Heart left ventricle (tissue), 13 donors: ENCODE data around the gene AJAP1.

ENCODE experiments used
- POLR2A ChIP-seq, 2 donors: fragments of 450-650 bp; IDR thresholded peaks; one replicate each; pipeline ENCODE4 v1.6.1; 2017; ENCODE audit warnings: antibody characterized with exemption in 2 of 2, mild to moderate bottlenecking in 2 of 2, moderate library complexity in 2 of 2
- TF ChIP-seq, protein P1 (sequence below), 12 donors: fragments of 200-600 bp; sonication (generic) in 4 of 12; IDR thresholded peaks; one replicate each; pipeline versions ENCODE4 v1.5.0 to v1.8.0; 2018 to 2022; ENCODE audit warnings: antibody characterized with exemption in 12 of 12, mild to moderate bottlenecking in 5 of 12
- donor health status: ischemic (EF 13 %, LVEDD 7.1; RV severe dilation, severe dysfunction).
- donor health status: DM: no; HTN: yes; CAD: no.
- donor health status: DM: no; HTN: no; CAD: no.
- donor health status: ischemic (EF 25% LVEDD 6.9; RV normal size, moderate dysfunction).
- donor health status: ischemic (EF 25% LVEDD 5.7; RV mildly dilated, moderate dysfunction).
- donor health status: ischemic (EF 35%, LVEDD 5.7; RV mildly dilated, moderate dysfunction).
- donor health status: nonischemic (EF 11% LVEDD 7.7; RV severe dilation, severe dysfunction).
- donor health status: DM: yes; HTN: yes; CAD: no.
- donor health status: PGD.
- donor health status: ischemic (EF 29% LVEDD 5.4; RV normal size, mild dysfunction).
- donor health status: nonischemic (EF 23%, LVEDD 6.1; RV moderate dilation, normal function).

DNA sequence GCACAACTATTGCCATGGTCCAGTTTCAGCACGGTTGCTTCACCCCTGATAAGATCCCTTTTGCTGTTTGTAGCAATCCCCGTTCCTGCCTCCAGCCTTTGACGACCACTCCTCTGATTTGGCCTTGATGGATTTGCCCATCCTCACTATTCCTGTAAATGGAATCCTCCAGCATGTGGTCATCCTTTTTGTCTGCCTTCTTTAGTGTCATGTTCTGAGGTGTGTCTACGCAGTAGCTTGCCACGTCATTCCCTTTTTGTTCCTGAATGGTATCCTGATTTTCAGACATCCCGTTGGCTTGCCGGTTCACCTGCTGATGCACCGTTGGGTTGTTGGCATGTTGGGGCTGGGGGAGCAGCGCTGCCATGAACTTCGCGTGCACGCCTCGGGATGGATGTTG, 7.8 kb downstream of the AJAP1 start:
- TF ChIP-seq POLR2A (IDR thresholded peaks at IDR 0.05), result no peak
- TF ChIP-seq, protein P1, sequence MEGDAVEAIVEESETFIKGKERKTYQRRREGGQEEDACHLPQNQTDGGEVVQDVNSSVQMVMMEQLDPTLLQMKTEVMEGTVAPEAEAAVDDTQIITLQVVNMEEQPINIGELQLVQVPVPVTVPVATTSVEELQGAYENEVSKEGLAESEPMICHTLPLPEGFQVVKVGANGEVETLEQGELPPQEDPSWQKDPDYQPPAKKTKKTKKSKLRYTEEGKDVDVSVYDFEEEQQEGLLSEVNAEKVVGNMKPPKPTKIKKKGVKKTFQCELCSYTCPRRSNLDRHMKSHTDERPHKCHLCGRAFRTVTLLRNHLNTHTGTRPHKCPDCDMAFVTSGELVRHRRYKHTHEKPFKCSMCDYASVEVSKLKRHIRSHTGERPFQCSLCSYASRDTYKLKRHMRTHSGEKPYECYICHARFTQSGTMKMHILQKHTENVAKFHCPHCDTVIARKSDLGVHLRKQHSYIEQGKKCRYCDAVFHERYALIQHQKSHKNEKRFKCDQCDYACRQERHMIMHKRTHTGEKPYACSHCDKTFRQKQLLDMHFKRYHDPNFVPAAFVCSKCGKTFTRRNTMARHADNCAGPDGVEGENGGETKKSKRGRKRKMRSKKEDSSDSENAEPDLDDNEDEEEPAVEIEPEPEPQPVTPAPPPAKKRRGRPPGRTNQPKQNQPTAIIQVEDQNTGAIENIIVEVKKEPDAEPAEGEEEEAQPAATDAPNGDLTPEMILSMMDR (IDR thresholded peaks at IDR 0.05), result no peak
